HEK293T (cell line): ENCODE results near the gene MORN1.

ENCODE experiments used
- CTCF ChIA-PET: fragments of 350-600 bp; formaldehyde crosslinking; extraction: SDS; loops from one replicate; lab custom pipeline; 2021; ENCODE audit warnings: antibody characterized with exemption, inconsistent platforms; lab: Yijun Ruan, JAX
- POLR2A ChIA-PET: fragments of 350-600 bp; formaldehyde crosslinking; extraction: SDS; loops from one replicate; lab custom pipeline; 2020; ENCODE audit warnings: antibody characterized with exemption, inconsistent platforms; lab: Yijun Ruan, JAX
- DNase-seq: peaks from one replicate; pipeline ENCODE4 v3.0.0; 2012; ENCODE audit warnings: mixed read lengths; ENCODE audit errors: extremely low spot score
- ARNT ChIP-seq: fragments of 450-650 bp; IDR thresholded peaks from 2 replicates; pipeline ENCODE4 v1.6.1; 2017; ENCODE audit warnings: mild to moderate bottlenecking
- BHLHE40 ChIP-seq: fragments of 450-650 bp; IDR thresholded peaks from 2 replicates; pipeline ENCODE4 v1.6.1; 2016; ENCODE audit warnings: mild to moderate bottlenecking, moderate library complexity, borderline replicate concordance
- CTBP1 ChIP-seq: fragments of 450-650 bp; IDR thresholded peaks from 2 replicates; pipeline ENCODE4 v1.6.1; 2016; ENCODE audit warnings: borderline replicate concordance
- ELF4 ChIP-seq: fragments of 450-650 bp; IDR thresholded peaks from 2 replicates; pipeline ENCODE4 v1.6.1; 2017; ENCODE audit warnings: antibody characterized with exemption
- FOXA1 ChIP-seq: fragments of 450-650 bp; IDR thresholded peaks from 2 replicates; pipeline ENCODE4 v1.6.1; 2016; ENCODE audit warnings: mild to moderate bottlenecking
- FOXK2 ChIP-seq: fragments of 450-650 bp; IDR thresholded peaks from 2 replicates; pipeline ENCODE4 v1.6.1; 2016; ENCODE audit warnings: mild to moderate bottlenecking
- FOXM1 ChIP-seq: fragments of 450-650 bp; IDR thresholded peaks from 2 replicates; pipeline ENCODE4 v1.6.1; 2017; ENCODE audit warnings: mild to moderate bottlenecking, borderline replicate concordance
- HDGF ChIP-seq: fragments of 450-650 bp; IDR thresholded peaks from 2 replicates; pipeline ENCODE4 v1.6.1; 2017; ENCODE audit warnings: antibody characterized with exemption, borderline replicate concordance
- L3MBTL2 ChIP-seq: fragments of 450-650 bp; conservative IDR thresholded peaks from 2 replicates; pipeline ENCODE4 v1.6.1; 2016; ENCODE audit warnings: mild to moderate bottlenecking
- LEF1 ChIP-seq: fragments of 450-650 bp; IDR thresholded peaks from 2 replicates; pipeline ENCODE4 v1.6.1; 2017; ENCODE audit warnings: mild to moderate bottlenecking, borderline replicate concordance
- NFRKB ChIP-seq: fragments of 450-650 bp; IDR thresholded peaks from 2 replicates; pipeline ENCODE4 v1.6.1; 2016; ENCODE audit warnings: mild to moderate bottlenecking, moderate library complexity
- SP1 ChIP-seq: fragments of 450-650 bp; IDR thresholded peaks from 2 replicates; pipeline ENCODE4 v1.6.1; 2017
- SUZ12 ChIP-seq: fragments of 450-650 bp; IDR thresholded peaks from 2 replicates; pipeline ENCODE4 v1.6.1; 2016; ENCODE audit warnings: mild to moderate bottlenecking
- TARDBP ChIP-seq: fragments of 450-650 bp; IDR thresholded peaks from 2 replicates; pipeline ENCODE4 v1.6.1; 2016
- ZNF384 ChIP-seq: fragments of 450-650 bp; IDR thresholded peaks from 2 replicates; pipeline ENCODE4 v1.6.1; 2016
- TF ChIP-seq, protein P1 (sequence below): fragments of 450-650 bp; IDR thresholded peaks from 2 replicates; pipeline ENCODE4 v1.6.1; 2016

MORN1 gene

DNA sequence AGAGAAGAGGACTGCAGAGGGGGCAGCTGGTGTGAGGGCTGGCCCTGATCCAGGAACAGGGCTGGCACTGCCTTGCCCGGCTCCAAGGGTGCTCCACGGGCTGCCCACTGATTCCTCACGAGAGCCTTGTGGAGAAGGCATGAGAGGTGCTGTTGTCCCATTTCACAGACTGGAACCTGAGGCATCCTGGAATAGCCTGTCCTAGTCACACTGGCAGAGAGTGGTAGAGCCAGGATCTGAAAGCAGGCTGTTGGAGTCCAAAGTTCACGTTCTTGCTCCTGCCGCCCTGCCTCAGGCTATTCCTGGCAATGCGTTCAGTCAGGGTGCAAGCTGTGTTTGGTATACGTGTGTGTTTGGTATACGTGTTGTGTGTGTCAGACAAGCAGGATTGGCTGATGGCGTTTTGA, 2.1 kb upstream of the MORN1 start:
- ChIA-PET POLR2A (interaction anchor here (1.5 to 2.5 kb wide), 2 partner anchors 12 to 18 kb away, joined by 3 to 18 read pairs; partner anchors contain the start of gene PEX10), CTCF (no interaction called here)
- TF ChIP-seq FOXK2 (no peak), HDGF (no peak), ZNF384 (no peak), ELF4 (no peak), NFRKB (no peak), CTBP1 (no peak), FOXM1 (no peak), TARDBP (no peak), BHLHE40 (no peak), FOXA1 (no peak), SP1 (no peak), ARNT (no peak), SUZ12 (no peak)
- TF ChIP-seq, protein P1, sequence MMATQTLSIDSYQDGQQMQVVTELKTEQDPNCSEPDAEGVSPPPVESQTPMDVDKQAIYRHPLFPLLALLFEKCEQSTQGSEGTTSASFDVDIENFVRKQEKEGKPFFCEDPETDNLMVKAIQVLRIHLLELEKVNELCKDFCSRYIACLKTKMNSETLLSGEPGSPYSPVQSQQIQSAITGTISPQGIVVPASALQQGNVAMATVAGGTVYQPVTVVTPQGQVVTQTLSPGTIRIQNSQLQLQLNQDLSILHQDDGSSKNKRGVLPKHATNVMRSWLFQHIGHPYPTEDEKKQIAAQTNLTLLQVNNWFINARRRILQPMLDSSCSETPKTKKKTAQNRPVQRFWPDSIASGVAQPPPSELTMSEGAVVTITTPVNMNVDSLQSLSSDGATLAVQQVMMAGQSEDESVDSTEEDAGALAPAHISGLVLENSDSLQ, result no peak
- DNase-seq, result no peak

DNA sequence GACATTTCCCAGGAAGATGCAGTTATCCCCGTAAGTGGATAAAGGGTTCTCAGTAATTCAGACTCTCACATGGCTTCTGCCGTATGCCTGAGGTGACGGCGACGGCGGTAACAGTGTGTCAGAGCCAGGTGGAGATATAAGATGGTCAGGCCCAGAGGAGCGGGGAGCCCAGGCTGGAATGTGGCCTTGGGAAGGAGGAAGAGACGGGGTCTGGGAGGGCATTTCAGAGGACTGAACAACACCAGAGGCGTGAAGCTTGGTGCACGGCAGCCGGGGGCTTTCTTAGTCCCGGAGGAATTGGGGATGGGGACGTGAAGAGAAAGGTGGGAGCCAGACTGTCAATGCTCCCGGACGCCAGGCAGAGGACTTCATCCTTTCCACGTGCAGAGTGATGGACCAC, 1.3 kb upstream of the MORN1 start:
- CTCF ChIA-PET, result no interaction called here
- POLR2A ChIA-PET, result interaction anchor here (1.3 to 2.5 kb wide), 3 partner anchors 11 to 19 kb away, joined by 3 to 18 read pairs (median 5); partner anchors contain the start of gene PEX10
- no peak for DNase-seq
- TF ChIP-seq FOXA1 (no peak), NFRKB (no peak), SUZ12 (no peak), FOXK2 (no peak), SP1 (no peak), TARDBP (no peak), CTBP1 (no peak), ZNF384 (no peak), ARNT (no peak)
- TF ChIP-seq, protein P1, result no peak

DNA sequence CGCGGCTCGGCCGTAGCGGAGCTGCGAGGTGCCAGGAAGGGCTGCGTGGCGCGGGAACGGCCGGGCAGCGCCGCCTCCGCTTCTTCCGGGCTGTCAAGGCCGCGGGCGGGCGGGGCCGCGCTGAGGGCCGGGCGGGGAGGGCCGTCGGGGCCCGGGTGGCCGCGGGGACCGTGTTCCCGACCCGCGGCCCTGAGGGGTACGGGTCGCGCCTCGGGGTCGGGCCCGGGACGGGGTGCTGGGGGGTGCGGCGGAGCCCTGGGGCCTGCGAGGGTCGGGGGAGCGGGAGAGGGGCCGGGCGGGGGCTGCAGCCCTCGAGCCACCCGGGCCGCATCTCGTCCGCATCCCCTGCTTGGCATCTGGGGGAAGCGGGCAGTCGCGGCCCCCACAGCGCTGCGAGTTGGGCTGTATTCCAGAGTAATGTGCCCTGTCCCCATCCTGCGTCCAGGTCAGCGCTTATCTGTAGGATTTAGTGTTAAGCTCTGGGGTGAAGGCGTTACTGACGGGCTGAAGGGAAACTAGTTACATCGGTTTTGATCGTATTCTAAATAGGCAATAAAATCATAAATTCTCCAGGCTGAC, 666 bp upstream of the MORN1 start:
- POLR2A ChIA-PET, result interaction anchor here (0.6 to 2.5 kb wide), 14 partner anchors 10 to 200 kb away, joined by 3 to 18 read pairs (median 5); partner anchors contain the start of genes FAAP20, PEX10 and SKI
- TF ChIP-seq NFRKB (no peak), CTBP1 (no peak), ELF4 (no peak), FOXK2 (no peak), FOXM1 (no peak), L3MBTL2 (no peak), HDGF (no peak), ARNT (no peak), ZNF384 (no peak)
- peak; percentile 21 for DNase-seq
- CTCF ChIA-PET, result interaction anchor here (0.8 to 1.4 kb wide), 2 partner anchors 11 to 197 kb away, joined by 3 to 9 read pairs; partner anchors contain the start of gene FAAP20

DNA sequence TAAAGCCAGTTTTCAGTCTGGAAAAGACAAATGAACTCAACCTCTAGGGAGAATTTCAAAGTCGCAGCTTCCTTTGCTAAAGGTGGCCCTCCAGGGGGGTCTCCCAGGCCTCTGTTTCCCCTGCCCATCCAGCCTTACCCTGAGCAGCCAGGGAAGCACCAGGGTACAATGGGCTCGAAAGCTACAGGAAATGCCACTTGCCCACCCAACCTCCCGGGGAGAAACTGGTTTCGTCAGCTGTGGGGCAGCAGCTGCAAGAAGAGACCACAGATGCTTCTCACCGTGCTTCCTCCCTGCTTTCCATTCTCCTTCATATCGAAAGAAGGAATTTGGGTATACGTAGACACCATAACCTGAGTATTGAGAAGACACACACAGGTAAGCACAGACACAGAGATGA, 1.7 kb downstream of the MORN1 start:
- POLR2A ChIA-PET, result interaction anchor here (0.8 kb wide), 1 partner anchor 190 kb away, joined by 3 read pairs; no protein-coding TSS in a partner anchor
- no peak for TF ChIP-seq FOXK2
- no peak for TF ChIP-seq HDGF
- no peak for TF ChIP-seq TARDBP
- TF ChIP-seq L3MBTL2, result no peak
- no peak for TF ChIP-seq SP1
- no peak for TF ChIP-seq FOXM1
- no peak for TF ChIP-seq FOXA1
- CTCF ChIA-PET, result no interaction called here
- DNase-seq, result no peak

DNA sequence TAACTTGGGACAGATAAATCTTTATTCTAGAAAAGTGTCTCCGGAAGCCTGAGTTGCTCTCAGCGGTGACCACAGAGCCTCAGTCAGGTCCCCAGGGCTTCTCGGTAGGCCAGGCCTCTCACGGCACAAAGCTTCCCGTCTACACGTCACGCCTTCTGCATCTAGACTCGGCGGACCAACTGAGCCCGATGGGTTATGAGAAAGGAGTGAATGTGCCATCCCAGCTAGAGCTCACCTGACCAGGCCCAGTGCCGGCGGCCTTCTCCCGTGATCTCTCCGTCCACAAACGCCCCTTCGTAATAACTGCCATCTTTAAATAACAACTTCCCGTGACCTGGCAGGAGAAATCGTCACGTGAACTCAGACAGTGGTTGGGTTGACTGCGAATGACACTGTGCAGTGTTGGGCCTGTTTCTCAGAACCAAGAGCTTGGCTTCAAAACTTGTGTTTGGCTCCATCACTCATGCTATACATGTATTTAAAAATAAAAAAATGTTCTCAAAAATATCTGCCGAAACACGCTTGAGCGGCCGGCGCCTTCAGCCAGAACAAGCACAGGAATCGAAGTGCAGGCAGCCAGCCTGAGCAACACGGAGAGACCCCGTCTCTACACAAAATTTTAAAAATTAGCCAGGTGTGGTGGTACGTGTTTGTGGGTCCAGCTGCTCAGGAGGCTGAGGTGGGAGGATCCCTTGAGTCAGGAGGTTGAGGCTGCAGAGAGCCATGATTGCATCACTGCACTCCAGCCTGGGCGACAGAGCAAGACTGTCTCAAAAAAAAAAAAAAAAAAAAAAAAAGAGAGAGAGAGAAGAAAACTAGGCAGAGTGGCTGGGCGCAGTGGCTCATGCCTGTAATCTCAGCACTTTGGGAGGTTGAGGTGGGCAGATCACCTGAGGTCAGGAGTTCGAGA, 3.1 kb downstream of the MORN1 start:
- CTCF ChIA-PET, result no interaction called here
- DNase-seq, result no peak
- TF ChIP-seq LEF1, result no peak
- no peak for TF ChIP-seq NFRKB
- no peak for TF ChIP-seq HDGF
- TF ChIP-seq FOXA1, result no peak
- POLR2A ChIA-PET, result interaction anchor here (1.1 kb wide), 1 partner anchor 193 kb away, joined by 7 read pairs; the partner anchor contains the start of gene FAAP20

DNA sequence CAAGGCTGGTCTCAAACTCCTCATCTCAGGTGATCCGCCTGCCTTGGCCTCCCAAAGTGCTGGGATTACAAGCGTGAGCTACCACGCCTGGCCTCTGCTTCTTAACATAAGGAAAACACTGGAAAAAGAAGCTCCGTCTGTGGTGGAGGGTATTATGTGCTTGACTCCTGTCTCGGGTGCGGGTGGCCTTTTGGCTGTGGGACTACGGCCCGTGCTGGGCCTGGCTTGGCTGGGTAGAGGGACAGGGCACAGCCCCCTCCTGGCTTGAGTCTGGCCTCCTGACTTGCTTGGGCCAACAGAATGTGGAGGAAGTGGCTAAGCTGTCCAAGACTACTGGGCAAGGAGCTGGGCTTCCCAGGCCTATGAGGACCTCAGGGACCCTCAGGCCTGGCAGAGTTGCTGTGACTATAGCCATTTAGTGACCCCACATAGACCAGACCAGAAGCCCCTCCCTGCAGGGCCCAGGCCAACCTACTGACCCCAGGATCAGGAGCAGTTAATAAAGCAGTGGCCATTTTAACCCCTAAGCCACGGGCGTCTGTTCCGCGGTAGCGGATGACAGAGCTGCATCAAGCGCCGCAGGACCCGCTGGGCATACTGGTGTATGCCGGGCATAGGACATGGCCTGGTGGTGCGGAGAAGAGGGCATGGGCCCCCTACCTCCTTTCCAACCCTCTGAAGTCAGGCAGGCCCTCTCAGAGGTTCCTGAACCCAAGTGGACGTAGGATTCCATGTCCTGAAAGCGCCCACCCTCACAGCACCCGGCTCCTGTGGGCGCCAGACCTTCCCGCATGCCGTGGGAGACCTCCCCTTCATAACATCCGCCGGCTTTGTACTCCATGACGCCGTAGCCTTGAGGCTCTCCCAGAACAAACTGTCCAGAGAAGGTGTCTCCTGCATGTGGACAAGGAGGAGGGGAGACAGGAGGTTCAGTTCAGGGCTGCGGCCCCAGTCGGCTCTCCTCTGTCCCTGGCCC, 4.4 kb downstream of the MORN1 start:
- ChIA-PET CTCF (no interaction called here), POLR2A (interaction anchor here (1.1 kb wide), 1 partner anchor 192 kb away, joined by 7 read pairs; the partner anchor contains the start of gene FAAP20)
- TF ChIP-seq ELF4 (no peak), FOXA1 (no peak), FOXK2 (no peak), ARNT (no peak), CTBP1 (no peak)
- no peak for DNase-seq
